K562 (cell line): ENCODE results near the gene ARHGEF38. TPM values are rescaled to one million over a fixed set of nuclear protein-coding genes. Genes with fewer than 3 reads are reported as not detected.

Experiments used
- ATAC-seq: fragments of 200-7000 bp; cut with Tn5 transposase; 3 replicates; pipeline ENCODE4 v1.9.1; 2020; ENCODE audit warnings: moderate library complexity
- BruUV-seq: library from RNA; stranded (reverse); fragments of 400-500 nt; replicated peaks from 2 replicates; lab custom pipeline; 2021; lab: Mats Ljungman, UMichigan
- CTCF ChIA-PET: fragments of 300-600 bp; formaldehyde crosslinking; extraction: SDS; loops from one replicate; lab custom pipeline; 2021; ENCODE audit warnings: low intra/inter-chr PET ratio; lab: Yijun Ruan, JAX
- POLR2A ChIA-PET: fragments of 300-600, 350-650 bp; sonication (Branson Sonifier 250); formaldehyde crosslinking; extraction: SDS; loops from one replicate; lab custom pipeline; 2021; ENCODE audit warnings: antibody characterized with exemption, inconsistent platforms; lab: Yijun Ruan, JAX
- DNase-seq, 4 experiments: peaks; one replicate each; pipeline versions ENCODE4 v3.0.0 to v3.0.0-alpha.2; 2011 to 2018; ENCODE audit warnings: low spot score in 3 of 4, mixed read lengths in 3 of 4; ENCODE audit errors: extremely low read depth in 1 of 4
- FAIRE-seq: peaks from 2 replicates; lab custom pipeline; 2011; peaks lifted over from hg19 to GRCh38; lab: Jason Lieb, UNC
- H2AFZ ChIP-seq: 2 replicates; pipeline ENCODE4 v1.6.0; 2011; ENCODE audit warnings: low read depth, low read length, control low read depth, inconsistent platforms
- H3K27ac ChIP-seq: fragments of 200-600 bp; 3 replicates; pipeline ENCODE4 v1.8.0; 2011; ENCODE audit warnings: low read depth, mild to moderate bottlenecking, control low read depth, inconsistent platforms, low read length, moderate library complexity, mixed read lengths; ENCODE audit errors: extremely low read depth
- H3K27me3 ChIP-seq, 2 experiments: fragments of 300-600 bp in 1 of 2; 2 replicates in 1 of 2; 3 replicates in 1 of 2; pipeline versions ENCODE4 v1.6.0 to v1.8.0; 2011; ENCODE audit warnings: inconsistent platforms in 2 of 2, low read length in 2 of 2, mild to moderate bottlenecking in 1 of 2, mixed read lengths in 1 of 2, moderate library complexity in 1 of 2; ENCODE audit not compliant: control insufficient read depth in 2 of 2, insufficient read depth in 2 of 2
- H3K36me3 ChIP-seq: fragments of 300-600 bp; 3 replicates; pipeline ENCODE4 v1.8.0; 2011; ENCODE audit warnings: mild to moderate bottlenecking, low read length, inconsistent platforms; ENCODE audit not compliant: control insufficient read depth, insufficient read depth
- H3K4me1 ChIP-seq, 2 experiments: fragments of 200-600 bp in 1 of 2; replicated peaks in 1 of 2; 2 replicates in 1 of 2; 3 replicates in 1 of 2; pipeline versions ENCODE4 v1.5.1 to v1.8.0; 2011; ENCODE audit warnings: inconsistent platforms in 2 of 2, low read length in 2 of 2, mild to moderate bottlenecking in 1 of 2, mixed read lengths in 1 of 2, moderate library complexity in 1 of 2; ENCODE audit not compliant: control insufficient read depth in 2 of 2, insufficient read depth in 2 of 2
- H3K4me2 ChIP-seq: 2 replicates; pipeline ENCODE4 v1.6.1; 2011; ENCODE audit warnings: low read length, control low read depth, inconsistent platforms, mixed read lengths; ENCODE audit not compliant: insufficient read depth
- H3K4me3 ChIP-seq: fragments of 200-600 bp; sonication (generic), shearing (Covaris generic); 2 replicates; pipeline ENCODE4 v1.5.1; 2016; ENCODE audit warnings: control low read depth, inconsistent platforms
- H3K79me2 ChIP-seq: fragments of 200-600 bp; 3 replicates; pipeline ENCODE4 v1.8.0; 2011; ENCODE audit warnings: low read length, inconsistent platforms; ENCODE audit not compliant: control insufficient read depth, insufficient read depth
- H3K9ac ChIP-seq, 2 experiments: 2 replicates each; pipeline versions ENCODE4 v1.6.0 to v1.6.1; 2011; ENCODE audit warnings: low read depth in 2 of 2, low read length in 2 of 2, control low read depth in 1 of 2, inconsistent platforms in 1 of 2, mild to moderate bottlenecking in 1 of 2, mixed read lengths in 1 of 2; ENCODE audit not compliant: insufficient read depth in 1 of 2
- H3K9me1 ChIP-seq: one replicate; pipeline ENCODE4 v1.6.0; 2011; ENCODE audit warnings: inconsistent platforms, mild to moderate bottlenecking, low read length, moderate library complexity; ENCODE audit not compliant: control insufficient read depth, insufficient read depth
- H3K9me3 ChIP-seq: replicated peaks from 2 replicates; pipeline ENCODE4 v1.5.1; 2011; ENCODE audit warnings: low read depth, low read length, inconsistent platforms; ENCODE audit not compliant: control insufficient read depth, insufficient read depth
- H4K20me1 ChIP-seq: replicated peaks from 2 replicates; pipeline ENCODE4 v1.6.1; 2011; ENCODE audit warnings: low read length, inconsistent platforms, mixed read lengths; ENCODE audit not compliant: control insufficient read depth, insufficient read depth
- GABPB2 ChIP-seq: fragments of 250-450 bp; sonication (Bioruptor Pico); conservative IDR thresholded peaks from 2 replicates; pipeline ENCODE4 v1.5.1; 2021; ENCODE audit warnings: mild to moderate bottlenecking
- SIRT6 ChIP-seq: IDR thresholded peaks from one replicate; pipeline ENCODE4 v1.6.1; 2012; ENCODE audit warnings: low read depth, mild to moderate bottlenecking, control low read depth, inconsistent platforms, low read length, moderate library complexity
- SMAD2 ChIP-seq: fragments of 150-350 bp; IDR thresholded peaks from 2 replicates; pipeline ENCODE4 v1.6.1; 2014; ENCODE audit warnings: low read depth, mild to moderate bottlenecking, low read length
- ZNF133 ChIP-seq: fragments of 250-450 bp; sonication (Bioruptor Pico); IDR thresholded peaks from 2 replicates; pipeline ENCODE4 v1.4.0; 2020; ENCODE audit warnings: mild to moderate bottlenecking
- ZNF561 ChIP-seq: fragments of 450-650 bp; formaldehyde crosslinking; conservative IDR thresholded peaks from 2 replicates; pipeline ENCODE4 v1.4.0; 2020; ENCODE audit warnings: mild to moderate bottlenecking, moderate library complexity
- WGBS: fragments of 100-300 bp; shearing (Covaris generic); methylation state at CpG from one replicate; pipeline ENCODE4 v1.1.6; 2016; ENCODE audit warnings: low coverage, mixed read lengths; ENCODE audit not compliant: insufficient coverage; ENCODE audit errors: missing lambda C conversion rate; 5-methylcytosine and 5-hydroxymethylcytosine counted together
- in situ Hi-C: fragments of 300-500 bp; cut with MboI; formaldehyde crosslinking; loops from 4 replicates; pipeline ENCODE4 v1.15.0; 2018; ENCODE audit warnings: inconsistent platforms, mixed read lengths
- intact Hi-C: fragments of 100-400 bp; cut with micrococcal nuclease; formaldehyde crosslinking; loops from 2 replicates; pipeline ENCODE4 v1.14.2; 2022
- polyA plus RNA-seq, 8 experiments: library from polyadenylated mRNA; depleted of rRNA in 4 of 8; stranded (reverse) in 5 of 8; unstranded in 3 of 8; fragments of >200 nt; fragmentation: Nextera tagmentation in 2 of 8; fragmentation: Illumina TruSeq in 1 of 8; extraction: Ambion mirVana in 2 of 8; extraction: Trizol in 1 of 8; gene quantifications; 2 replicates each; pipeline versions ENCODE4 v1.2.1 to v1.2.3, GENCODE V29; 2011 to 2014; ENCODE audit warnings: inconsistent platforms in 1 of 8, missing spikeins in 1 of 8
- total RNA-seq, 7 experiments: library from RNA; depleted of rRNA in 6 of 7; stranded (reverse); fragments of >200 nt in 6 of 7; fragmentation: Illumina TruSeq in 2 of 7; extraction: Trizol in 2 of 7; gene quantifications; 2 replicates each; pipeline versions ENCODE4 v1.2.1 to v1.2.3, GENCODE V29; 2011 to 2021; ENCODE audit warnings: low replicate concordance in 1 of 7
- TF ChIP-seq, protein P1 (sequence below), 2 experiments: fragments of 450-650 bp in 1 of 2; sonication (generic) in 1 of 2; formaldehyde crosslinking in 1 of 2; IDR thresholded peaks; 2 replicates each; pipeline versions ENCODE4 v1.7.1 to v1.9.0; 2016 to 2022; ENCODE audit warnings: inconsistent platforms in 1 of 2, mild to moderate bottlenecking in 1 of 2, missing genetic modification reagents in 1 of 2

The ARHGEF38 gene
- total and polyA plus RNA-seq, 9 of the 15 experiments (the other 6 are each of a cell fraction or from before 2014, with no cell fraction given): 0.17 TPM; not detected in 8

DNA sequence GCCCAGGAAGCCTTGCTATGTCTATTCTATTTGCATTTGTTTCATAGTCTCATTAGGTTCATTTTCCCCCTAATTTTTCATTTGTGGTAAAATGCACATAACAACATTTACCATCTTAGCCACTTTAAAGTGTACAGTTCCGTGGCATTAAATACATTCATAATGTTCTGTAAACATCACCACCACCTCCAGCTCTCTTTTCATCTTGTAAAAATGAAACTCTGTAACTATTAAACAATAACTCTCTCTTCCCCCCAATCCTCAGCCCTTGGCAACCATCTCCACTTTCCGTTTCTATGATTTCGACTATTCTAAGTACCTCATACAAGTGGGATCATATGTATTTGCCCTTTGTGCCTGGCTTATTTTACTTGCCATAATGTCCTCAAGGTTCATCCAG lies 19.9 kb downstream of the ARHGEF38 start:
- H3K27me3 ChIP-seq: no peaks in the 10 kb centered on the region
- no peaks in the 10 kb centered on the region for H3K9me3 ChIP-seq
- H3K79me2 ChIP-seq: no peaks in the 10 kb centered on the region
- H3K36me3 ChIP-seq: no peaks in the 10 kb centered on the region
- DNase-seq (no peak), FAIRE-seq (no peak)
- no TSS peak for BruUV-seq
- H2AFZ ChIP-seq: no peak overlapping the region
- WGBS: 3% methylated on average over 3 of the region's 3 CpGs
- POLR2A ChIA-PET: no interaction called here
- no peak overlapping the region for H3K27ac ChIP-seq
- no peak for TF ChIP-seq GABPB2
- TF ChIP-seq ZNF561: no peak
- TF ChIP-seq SMAD2: no peak
- TF ChIP-seq ZNF133 (CRISPR knock-in tag): no peak
- TF ChIP-seq, protein P1, sequence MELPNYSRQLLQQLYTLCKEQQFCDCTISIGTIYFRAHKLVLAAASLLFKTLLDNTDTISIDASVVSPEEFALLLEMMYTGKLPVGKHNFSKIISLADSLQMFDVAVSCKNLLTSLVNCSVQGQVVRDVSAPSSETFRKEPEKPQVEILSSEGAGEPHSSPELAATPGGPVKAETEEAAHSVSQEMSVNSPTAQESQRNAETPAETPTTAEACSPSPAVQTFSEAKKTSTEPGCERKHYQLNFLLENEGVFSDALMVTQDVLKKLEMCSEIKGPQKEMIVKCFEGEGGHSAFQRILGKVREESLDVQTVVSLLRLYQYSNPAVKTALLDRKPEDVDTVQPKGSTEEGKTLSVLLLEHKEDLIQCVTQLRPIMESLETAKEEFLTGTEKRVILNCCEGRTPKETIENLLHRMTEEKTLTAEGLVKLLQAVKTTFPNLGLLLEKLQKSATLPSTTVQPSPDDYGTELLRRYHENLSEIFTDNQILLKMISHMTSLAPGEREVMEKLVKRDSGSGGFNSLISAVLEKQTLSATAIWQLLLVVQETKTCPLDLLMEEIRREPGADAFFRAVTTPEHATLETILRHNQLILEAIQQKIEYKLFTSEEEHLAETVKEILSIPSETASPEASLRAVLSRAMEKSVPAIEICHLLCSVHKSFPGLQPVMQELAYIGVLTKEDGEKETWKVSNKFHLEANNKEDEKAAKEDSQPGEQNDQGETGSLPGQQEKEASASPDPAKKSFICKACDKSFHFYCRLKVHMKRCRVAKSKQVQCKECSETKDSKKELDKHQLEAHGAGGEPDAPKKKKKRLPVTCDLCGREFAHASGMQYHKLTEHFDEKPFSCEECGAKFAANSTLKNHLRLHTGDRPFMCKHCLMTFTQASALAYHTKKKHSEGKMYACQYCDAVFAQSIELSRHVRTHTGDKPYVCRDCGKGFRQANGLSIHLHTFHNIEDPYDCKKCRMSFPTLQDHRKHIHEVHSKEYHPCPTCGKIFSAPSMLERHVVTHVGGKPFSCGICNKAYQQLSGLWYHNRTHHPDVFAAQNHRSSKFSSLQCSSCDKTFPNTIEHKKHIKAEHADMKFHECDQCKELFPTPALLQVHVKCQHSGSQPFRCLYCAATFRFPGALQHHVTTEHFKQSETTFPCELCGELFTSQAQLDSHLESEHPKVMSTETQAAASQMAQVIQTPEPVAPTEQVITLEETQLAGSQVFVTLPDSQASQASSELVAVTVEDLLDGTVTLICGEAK (IDR thresholded peaks at IDR 0.05): no peak
- TF ChIP-seq, protein P1 (CRISPR knock-in tag; IDR thresholded peaks at IDR 0.05): no peak
- no peak for TF ChIP-seq SIRT6
- TF ChIP-seq, all 486 proteins: peak for 0
- H3K4me3 ChIP-seq: no peak overlapping the region
- no peaks in the 10 kb centered on the region for H3K9me1 ChIP-seq
- intact Hi-C loops (no loop called here), in situ Hi-C loops (no loop called here)
- H4K20me1 ChIP-seq: no peaks in the 10 kb centered on the region
- CTCF ChIA-PET: no interaction called here
- H3K4me2 ChIP-seq: no peak overlapping the region
- no peak overlapping the region for H3K9ac ChIP-seq
- no peaks in the 10 kb centered on the region for H3K4me1 ChIP-seq
- no peak for ATAC-seq
